CD14-positive monocyte (primary cell): ENCODE results near the gene TOMM6. TPM values are rescaled to one million over a fixed set of nuclear protein-coding genes. Genes with fewer than 3 reads are reported as not detected.

Experiments used
- DNase-seq, 3 donors: peaks; one replicate each; pipeline ENCODE4 v3.0.0-alpha.2; 2011 to 2022
- H2AFZ ChIP-seq: 2 replicates; pipeline ENCODE4 v1.6.0; 2012; ENCODE audit warnings: mild to moderate bottlenecking, low read depth, low read length, inconsistent platforms; ENCODE audit not compliant: insufficient read depth, poor library complexity, severe bottlenecking
- H3K27ac ChIP-seq, 2 donors: 1 replicate in 1 of 2; 2 replicates in 1 of 2; pipeline ENCODE4 v1.5.1; 2012 to 2013; ENCODE audit warnings: low read length in 2 of 2, control low read depth in 1 of 2, inconsistent platforms in 1 of 2, low read depth in 1 of 2, mild to moderate bottlenecking in 1 of 2
- H3K27me3 ChIP-seq, 2 donors: one replicate each; pipeline versions ENCODE4 v1.6.0 to v1.6.1; 2011 to 2013; ENCODE audit warnings: low read length in 2 of 2; ENCODE audit not compliant: control insufficient read depth in 2 of 2, insufficient read depth in 2 of 2
- H3K36me3 ChIP-seq, 2 donors: replicated peaks in 1 of 2; 1 replicate in 1 of 2; 2 replicates in 1 of 2; pipeline versions ENCODE4 v1.5.1 to v1.6.1; 2012 to 2013; ENCODE audit warnings: low read length in 2 of 2, control low read depth in 1 of 2, inconsistent platforms in 1 of 2, mild to moderate bottlenecking in 1 of 2; ENCODE audit not compliant: insufficient read depth in 2 of 2, control insufficient read depth in 1 of 2
- H3K4me1 ChIP-seq, 2 donors: 1 replicate in 1 of 2; 2 replicates in 1 of 2; pipeline versions ENCODE4 v1.5.1 to v1.6.1; 2012 to 2013; ENCODE audit warnings: low read length in 2 of 2, control low read depth in 1 of 2, inconsistent platforms in 1 of 2, mild to moderate bottlenecking in 1 of 2, moderate library complexity in 1 of 2; ENCODE audit not compliant: insufficient read depth in 2 of 2, control insufficient read depth in 1 of 2
- H3K4me2 ChIP-seq: replicated peaks from 2 replicates; pipeline ENCODE3; 2012; ENCODE audit warnings: low read length, moderate library complexity, mild to moderate bottlenecking; ENCODE audit not compliant: poor library complexity, severe bottlenecking; ENCODE audit errors: extremely low read depth
- H3K4me3 ChIP-seq, 3 experiments: fragments of 200-600 bp in 1 of 3; sonication (generic) in 1 of 3; replicated peaks in 1 of 3; 1 replicate in 2 of 3; 2 replicates in 1 of 3; pipeline ENCODE4 v1.5.1; 2011 to 2013; ENCODE audit warnings: low read length in 3 of 3, mild to moderate bottlenecking in 3 of 3, control low read depth in 2 of 3, low read depth in 2 of 3, inconsistent platforms in 1 of 3, moderate library complexity in 1 of 3
- H3K79me2 ChIP-seq: 2 replicates; pipeline ENCODE4 v1.6.0; 2012; ENCODE audit warnings: mild to moderate bottlenecking, control low read depth, inconsistent platforms, low read length, moderate library complexity; ENCODE audit not compliant: insufficient read depth
- H3K9ac ChIP-seq: 2 replicates; pipeline ENCODE4 v1.6.0; 2017; ENCODE audit warnings: low read length, mild to moderate bottlenecking; ENCODE audit not compliant: insufficient read depth, poor library complexity, severe bottlenecking
- H3K9me3 ChIP-seq, 2 donors: replicated peaks in 1 of 2; 1 replicate in 1 of 2; 2 replicates in 1 of 2; pipeline versions ENCODE4 v1.5.1 to v1.6.1; 2012 to 2013; ENCODE audit warnings: low read length in 2 of 2, control low read depth in 1 of 2; ENCODE audit not compliant: control insufficient read depth in 1 of 2, insufficient read depth in 1 of 2
- H4K20me1 ChIP-seq: 2 replicates; pipeline ENCODE4 v1.6.0; 2012; ENCODE audit warnings: mild to moderate bottlenecking, low read length, control low read depth, moderate library complexity; ENCODE audit not compliant: insufficient read depth
- H3K27ac Mint-ChIP-seq, 7 donors: one replicate each; pipeline ENCODE4 v1.8.0; 2020; ENCODE audit warnings: mild to moderate bottlenecking in 7 of 7, mixed read lengths in 7 of 7, moderate library complexity in 6 of 7, inconsistent platforms in 2 of 7
- H3K27me3 Mint-ChIP-seq, 3 donors: one replicate each; pipeline ENCODE4 v1.8.0; 2021 to 2022; ENCODE audit warnings: low read depth in 3 of 3, mild to moderate bottlenecking in 3 of 3, mixed read lengths in 3 of 3, moderate library complexity in 3 of 3, inconsistent platforms in 1 of 3
- H3K36me3 Mint-ChIP-seq, 2 donors: one replicate each; pipeline ENCODE4 v1.8.0; 2020; ENCODE audit warnings: mixed read lengths in 2 of 2, inconsistent platforms in 1 of 2, mild to moderate bottlenecking in 1 of 2
- H3K4me1 Mint-ChIP-seq: one replicate; pipeline ENCODE4 v1.8.0; 2020; ENCODE audit warnings: mild to moderate bottlenecking, mixed read lengths
- H3K4me3 Mint-ChIP-seq, 2 donors: one replicate each; pipeline ENCODE4 v1.8.0; 2020; ENCODE audit warnings: mild to moderate bottlenecking in 2 of 2, mixed read lengths in 2 of 2, moderate library complexity in 1 of 2
- H3K9me3 Mint-ChIP-seq, 7 donors: one replicate each; pipeline ENCODE4 v1.8.0; 2020 to 2022; ENCODE audit warnings: mixed read lengths in 7 of 7, mild to moderate bottlenecking in 6 of 7, moderate library complexity in 6 of 7, inconsistent platforms in 2 of 7
- WGBS: methylation state at CpG from one replicate; pipeline ENCODE4 v1.1.5; 2013; ENCODE audit warnings: missing lambda C conversion rate; ENCODE audit not compliant: insufficient coverage; 5-methylcytosine and 5-hydroxymethylcytosine counted together
- intact Hi-C, 2 donors: fragments of 100-400 bp; cut with micrococcal nuclease; formaldehyde crosslinking; loops; one replicate each; pipeline versions ENCODE4 v1.15.0 to v1.15.1; 2023
- polyA plus RNA-seq, 3 donors: library from polyadenylated mRNA; depleted of rRNA in 1 of 3; unstranded in 2 of 3; stranded (reverse) in 1 of 3; fragments of 300-500 nt in 2 of 3; fragments of >200 nt in 1 of 3; fragmentation: Illumina TruSeq in 2 of 3; gene quantifications; 1 replicate in 2 of 3; 2 replicates in 1 of 3; pipeline ENCODE4 v1.2.3, GENCODE V29; 2012 to 2021
- TF ChIP-seq, protein P1 (sequence below): fragments of 200-600 bp; IDR thresholded peaks from one replicate; pipeline ENCODE4 v1.8.0; 2022; ENCODE audit warnings: antibody characterized with exemption, mild to moderate bottlenecking

Gene TOMM6
- polyA plus RNA-seq, 3 donors, result 271 to 382 (median 343) TPM

DNA sequence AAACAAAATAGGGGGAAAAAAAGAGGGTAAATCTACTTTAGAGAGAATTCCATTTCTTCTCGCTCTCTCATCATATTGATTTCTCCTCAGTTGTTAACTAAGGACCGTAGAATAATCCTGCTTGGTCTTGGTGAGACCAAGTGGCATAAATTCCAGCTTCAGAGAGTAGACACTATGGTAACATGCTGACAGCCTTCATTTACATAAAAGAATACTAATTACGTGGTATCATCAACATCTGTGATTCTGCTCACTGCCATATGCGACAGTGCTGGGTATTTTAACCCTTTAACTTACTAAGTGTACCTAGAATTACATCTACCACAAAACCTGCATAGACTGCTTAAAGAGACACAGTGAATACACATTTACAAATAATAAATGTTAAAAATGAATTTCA lies 27.1 kb downstream of the TOMM6 start:
- no peak overlapping the region for H2AFZ ChIP-seq
- TF ChIP-seq, protein P1, sequence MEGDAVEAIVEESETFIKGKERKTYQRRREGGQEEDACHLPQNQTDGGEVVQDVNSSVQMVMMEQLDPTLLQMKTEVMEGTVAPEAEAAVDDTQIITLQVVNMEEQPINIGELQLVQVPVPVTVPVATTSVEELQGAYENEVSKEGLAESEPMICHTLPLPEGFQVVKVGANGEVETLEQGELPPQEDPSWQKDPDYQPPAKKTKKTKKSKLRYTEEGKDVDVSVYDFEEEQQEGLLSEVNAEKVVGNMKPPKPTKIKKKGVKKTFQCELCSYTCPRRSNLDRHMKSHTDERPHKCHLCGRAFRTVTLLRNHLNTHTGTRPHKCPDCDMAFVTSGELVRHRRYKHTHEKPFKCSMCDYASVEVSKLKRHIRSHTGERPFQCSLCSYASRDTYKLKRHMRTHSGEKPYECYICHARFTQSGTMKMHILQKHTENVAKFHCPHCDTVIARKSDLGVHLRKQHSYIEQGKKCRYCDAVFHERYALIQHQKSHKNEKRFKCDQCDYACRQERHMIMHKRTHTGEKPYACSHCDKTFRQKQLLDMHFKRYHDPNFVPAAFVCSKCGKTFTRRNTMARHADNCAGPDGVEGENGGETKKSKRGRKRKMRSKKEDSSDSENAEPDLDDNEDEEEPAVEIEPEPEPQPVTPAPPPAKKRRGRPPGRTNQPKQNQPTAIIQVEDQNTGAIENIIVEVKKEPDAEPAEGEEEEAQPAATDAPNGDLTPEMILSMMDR, result no peak
- Mint-ChIP-seq H3K36me3 (peaks cover 0 to 3% of the 10 kb centered on the region in 2 donors), H3K9me3 (peaks cover 0 to 3% (median 0%) of the 10 kb centered on the region in 7 donors), H3K27me3 (peaks cover 0 to 1% (median 0%) of the 10 kb centered on the region in 3 donors), H3K4me3 (no peak overlapping the region), H3K4me1 (peaks cover 13% of the 10 kb centered on the region), H3K27ac (no peak overlapping the region)
- WGBS, result no CpG with 5 or more reads among the region's 4 CpGs
- H4K20me1 ChIP-seq, result no peaks in the 10 kb centered on the region
- H3K27ac ChIP-seq, result no peak overlapping the region
- H3K9ac ChIP-seq, result no peak overlapping the region
- intact Hi-C loops, result no loop called here
- no peaks in the 10 kb centered on the region for H3K79me2 ChIP-seq
- no peak overlapping the region for H3K4me2 ChIP-seq
- H3K4me1 ChIP-seq, result peaks cover 0 to 5% of the 10 kb centered on the region in 2 donors
- H3K36me3 ChIP-seq, result no peaks in the 10 kb centered on the region
- DNase-seq, result no peak
- H3K27me3 ChIP-seq, result no peaks in the 10 kb centered on the region
- H3K9me3 ChIP-seq, result no peaks in the 10 kb centered on the region
- no peak overlapping the region for H3K4me3 ChIP-seq

- H3K4me3 Mint-ChIP-seq, result no peak overlapping the region
- H3K36me3 Mint-ChIP-seq, result peaks cover 0 to 3% of the 10 kb centered on the region in 2 donors
- Histone ChIP-seq H3K4me2 (no peak overlapping the region), H3K27me3 (no peaks in the 10 kb centered on the region), H3K9ac (no peak overlapping the region), H3K36me3 (no peaks in the 10 kb centered on the region), H3K9me3 (no peaks in the 10 kb centered on the region), H4K20me1 (no peaks in the 10 kb centered on the region), H2AFZ (no peak overlapping the region), H3K4me3 (no peak overlapping the region), H3K4me1 (peaks cover 0 to 5% of the 10 kb centered on the region in 2 donors), H3K27ac (no peak overlapping the region), H3K79me2 (no peaks in the 10 kb centered on the region)
- TF ChIP-seq, protein P1, result no peak
- peaks cover 0 to 1% (median 0%) of the 10 kb centered on the region in 3 donors for H3K27me3 Mint-ChIP-seq
- intact Hi-C loops, result no loop called here
- WGBS, result 78% methylated on average over 1 of the region's 1 CpG
- no peak for DNase-seq
- peaks cover 0 to 3% (median 0%) of the 10 kb centered on the region in 7 donors for H3K9me3 Mint-ChIP-seq
- H3K4me1 Mint-ChIP-seq, result peaks cover 13% of the 10 kb centered on the region
- no peak overlapping the region for H3K27ac Mint-ChIP-seq
These were observed 28.1 kb downstream of the TOMM6 start for GRCh38 chr6:41815587-41815986.
